HL-60 (cell line): ENCODE data around the gene NCOR2.

ENCODE experiments used
- DNase-seq, 2 experiments: peaks; one replicate each; pipeline ENCODE4 v3.0.0-alpha.2; 2010 to 2020; ENCODE audit warnings: low read depth in 1 of 2, low spot score in 1 of 2
- H3K27ac ChIP-seq: fragments of 250-450 bp; sonication (Bioruptor Pico); replicated peaks from 2 replicates; pipeline ENCODE4 v1.5.1; 2020; ENCODE audit warnings: mild to moderate bottlenecking, moderate library complexity
- H3K27me3 ChIP-seq: fragments of 250-450 bp; sonication (Bioruptor Pico); 2 replicates; pipeline ENCODE4 v1.5.1; 2021; ENCODE audit warnings: mild to moderate bottlenecking, moderate library complexity; ENCODE audit not compliant: insufficient read depth, poor library complexity, severe bottlenecking
- H3K4me3 ChIP-seq: replicated peaks from 2 replicates; pipeline ENCODE4 v1.5.1; 2011; ENCODE audit warnings: mild to moderate bottlenecking, control low read depth, low read length; ENCODE audit not compliant: insufficient read depth
- CTCF ChIP-seq: IDR thresholded peaks from one replicate; pipeline ENCODE4 v1.5.1; 2011; ENCODE audit warnings: low read length, control low read depth, inconsistent platforms; ENCODE audit not compliant: insufficient read depth
- GABPA ChIP-seq: IDR thresholded peaks from 2 replicates; pipeline ENCODE4 v1.6.1; 2012; ENCODE audit warnings: low read depth
- POLR2AphosphoS5 ChIP-seq: IDR thresholded peaks from 2 replicates; pipeline ENCODE4 v1.6.1; 2012; ENCODE audit warnings: low read depth
- REST ChIP-seq: IDR thresholded peaks from 2 replicates; pipeline ENCODE4 v1.6.1; 2012; ENCODE audit warnings: low read depth; ENCODE audit not compliant: insufficient replicate concordance
- SPI1 ChIP-seq: IDR thresholded peaks from 2 replicates; pipeline ENCODE4 v1.6.1; 2012; ENCODE audit warnings: low read depth, mild to moderate bottlenecking, borderline replicate concordance

Gene NCOR2

DNA sequence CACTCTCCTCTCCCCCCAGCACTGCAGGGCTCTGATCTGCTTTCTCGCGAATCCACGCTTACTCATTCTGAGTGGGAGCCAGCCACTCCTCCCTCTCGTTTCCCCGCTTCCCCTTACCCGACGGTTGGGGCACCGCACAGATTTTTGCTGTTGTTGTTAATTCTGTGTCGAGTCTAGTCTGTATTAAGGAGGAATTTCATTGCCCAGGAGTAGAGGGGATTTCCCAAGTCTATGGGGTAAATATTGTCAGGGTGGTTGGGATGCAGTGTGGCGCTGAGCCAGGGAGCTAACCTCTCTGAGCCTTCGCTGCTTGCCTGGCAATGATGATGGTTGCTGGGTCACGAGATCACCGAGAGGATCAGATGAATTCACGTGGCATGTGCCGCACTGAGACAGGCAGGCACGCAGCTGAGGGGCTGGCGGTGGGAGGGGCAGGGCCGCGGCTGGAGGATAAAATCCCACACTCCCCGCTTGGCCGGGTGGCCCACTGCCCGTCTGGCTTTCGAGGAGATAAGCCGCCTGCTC is 18.5 kb downstream of the NCOR2 start:
- H3K4me3 ChIP-seq = no peak overlapping the region
- H3K27ac ChIP-seq = no peak overlapping the region; the same call in 1 of the 2 replicates
- TF ChIP-seq SPI1 (no peak; the same call in 1 of the 2 replicates), GABPA (no peak), CTCF (no peak), POLR2AphosphoS5 (no peak), REST (no peak)
- H3K27me3 ChIP-seq = no peaks in the 10 kb centered on the region
- peak in 1 of 2 experiments; percentile 21 for DNase-seq

GRCh38 chr12:124547626-124548025 is 19.8 kb downstream of the NCOR2 start:
- TF ChIP-seq SPI1 = no peak
- no peak for TF ChIP-seq CTCF
- no peak for TF ChIP-seq GABPA
- no peak for TF ChIP-seq REST
- TF ChIP-seq POLR2AphosphoS5 = no peak
- Histone ChIP-seq H3K27ac (no peak overlapping the region), H3K27me3 (no peaks in the 10 kb centered on the region), H3K4me3 (no peak overlapping the region)
- DNase-seq = no peak

GRCh38 chr12:124545508-124546418 is 21.6 kb downstream of the NCOR2 start:
- DNase-seq = peak in 1 of 2 experiments; percentile 76
- no peak overlapping the region for H3K4me3 ChIP-seq
- TF ChIP-seq POLR2AphosphoS5 (no peak), CTCF (no peak), SPI1 (no peak)
- H3K27ac ChIP-seq = peak overlapping the region; percentile 54
- H3K27me3 ChIP-seq = no peaks in the 10 kb centered on the region
